OCI-LY7 (cell line): Measurements from ENCODE around the gene TBC1D1.

Experiments used
- EZH2phosphoT487 ChIP-seq: fragments of 200-600 bp; sonication (generic); IDR thresholded peaks from 2 replicates; pipeline ENCODE4 v1.6.1; 2018; ENCODE audit warnings: low read depth, borderline replicate concordance, mild to moderate bottlenecking, mixed run types, antibody characterized with exemption, low read length, moderate library complexity, mixed read lengths
- TF ChIP-seq, protein P1 (sequence below): fragments of 200-600 bp; sonication (generic); conservative IDR thresholded peaks from 2 replicates; pipeline ENCODE4 v1.5.1; 2014; ENCODE audit warnings: mild to moderate bottlenecking, antibody characterized with exemption, low read length, moderate library complexity, mixed read lengths

DNA sequence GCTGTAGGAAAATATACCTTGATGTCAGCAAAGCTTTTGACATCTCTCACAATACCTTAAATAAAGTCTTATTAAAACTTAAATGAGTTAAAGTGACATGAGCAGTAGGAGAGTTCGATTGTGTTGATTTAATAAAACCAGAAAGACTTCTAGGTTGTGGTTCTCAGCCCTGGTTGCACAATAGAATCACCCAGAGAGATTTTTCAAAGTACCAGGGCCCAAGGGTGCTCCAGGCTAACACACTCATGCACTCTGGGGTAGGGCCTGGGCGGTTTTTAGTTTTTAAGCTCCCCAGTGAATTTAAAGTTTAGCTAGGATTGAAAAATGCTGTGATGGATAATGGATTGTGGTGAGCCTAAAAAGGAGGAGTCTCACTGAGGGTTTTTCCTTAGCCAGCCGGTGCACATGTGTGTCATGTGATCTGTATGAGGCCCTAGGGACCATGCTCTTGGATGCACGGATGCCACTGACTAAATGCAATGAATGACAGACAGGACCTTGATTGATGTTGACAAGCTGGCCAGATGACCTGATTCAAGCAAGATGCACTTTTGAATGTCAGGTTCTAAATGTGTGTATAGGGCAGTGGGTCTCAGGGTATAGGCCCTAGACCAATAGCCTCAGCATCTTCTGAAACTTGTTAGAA, 254.3 kb downstream of the TBC1D1 start:
- TF ChIP-seq, protein P1, sequence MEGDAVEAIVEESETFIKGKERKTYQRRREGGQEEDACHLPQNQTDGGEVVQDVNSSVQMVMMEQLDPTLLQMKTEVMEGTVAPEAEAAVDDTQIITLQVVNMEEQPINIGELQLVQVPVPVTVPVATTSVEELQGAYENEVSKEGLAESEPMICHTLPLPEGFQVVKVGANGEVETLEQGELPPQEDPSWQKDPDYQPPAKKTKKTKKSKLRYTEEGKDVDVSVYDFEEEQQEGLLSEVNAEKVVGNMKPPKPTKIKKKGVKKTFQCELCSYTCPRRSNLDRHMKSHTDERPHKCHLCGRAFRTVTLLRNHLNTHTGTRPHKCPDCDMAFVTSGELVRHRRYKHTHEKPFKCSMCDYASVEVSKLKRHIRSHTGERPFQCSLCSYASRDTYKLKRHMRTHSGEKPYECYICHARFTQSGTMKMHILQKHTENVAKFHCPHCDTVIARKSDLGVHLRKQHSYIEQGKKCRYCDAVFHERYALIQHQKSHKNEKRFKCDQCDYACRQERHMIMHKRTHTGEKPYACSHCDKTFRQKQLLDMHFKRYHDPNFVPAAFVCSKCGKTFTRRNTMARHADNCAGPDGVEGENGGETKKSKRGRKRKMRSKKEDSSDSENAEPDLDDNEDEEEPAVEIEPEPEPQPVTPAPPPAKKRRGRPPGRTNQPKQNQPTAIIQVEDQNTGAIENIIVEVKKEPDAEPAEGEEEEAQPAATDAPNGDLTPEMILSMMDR: no peak
- no peak for TF ChIP-seq EZH2phosphoT487
